A549 (cell line): ENCODE data around the gene TOPBP1.
"Not testable (repeated sequence)": the region's sequence is repeated elsewhere in the genome, so short reads cannot be mapped to it uniquely, and the experiment has no call there.

ENCODE experiments used
- BHLHE40 ChIP-seq: IDR thresholded peaks from 2 replicates; pipeline ENCODE4 v1.6.1; 2012; ENCODE audit warnings: low read depth, low read length, inconsistent platforms
- CBX8 ChIP-seq: fragments of 200-600 bp; sonication (generic); IDR thresholded peaks from 2 replicates; pipeline ENCODE4 v1.6.1; 2016
- CTCF ChIP-seq: fragments of >200 bp; sonication (Bioruptor Twin); formaldehyde crosslinking; IDR thresholded peaks from 3 replicates; pipeline ENCODE4 v1.5.1; 2016
- JUNB ChIP-seq: fragments of >200 bp; sonication (Bioruptor Twin); formaldehyde crosslinking; IDR thresholded peaks from 2 replicates; pipeline ENCODE4 v1.6.1; 2016
- KDM5A ChIP-seq: fragments of 200-600 bp; sonication (generic); IDR thresholded peaks from 2 replicates; pipeline ENCODE4 v1.6.1; 2016; ENCODE audit warnings: antibody characterized with exemption, mild to moderate bottlenecking
- POLR2A ChIP-seq: IDR thresholded peaks from 2 replicates; pipeline ENCODE4 v1.6.1; 2012; ENCODE audit warnings: mild to moderate bottlenecking, low read length
- RFX5 ChIP-seq: fragments of 450-650 bp; IDR thresholded peaks from 2 replicates; pipeline ENCODE4 v1.7.1; 2014; ENCODE audit warnings: antibody characterized with exemption, mild to moderate bottlenecking, moderate library complexity

DNA sequence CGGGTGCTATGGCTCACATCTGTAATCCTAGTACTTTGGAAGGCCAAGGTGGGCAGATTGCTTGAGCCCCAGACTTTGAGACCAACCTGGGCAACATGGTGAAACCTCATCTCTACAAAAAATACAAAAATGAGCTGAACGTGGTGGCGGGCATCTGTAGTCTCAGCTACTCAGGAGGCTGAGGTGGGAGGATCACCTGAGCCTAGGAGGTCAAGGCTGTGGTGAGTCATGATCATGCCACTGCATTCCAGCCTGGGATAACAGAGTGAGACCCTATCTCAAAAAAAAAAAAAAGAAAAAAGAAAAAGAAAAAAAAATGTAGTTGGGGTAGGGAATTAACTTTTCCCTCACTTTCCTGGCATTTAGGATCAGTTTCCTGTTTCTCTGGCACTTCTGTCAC lies 3.4 kb upstream of the TOPBP1 start:
- TF ChIP-seq CTCF, BHLHE40, POLR2A, JUNB, CBX8, KDM5A, RFX5: not testable (repeated sequence)
